ENCODE measurements around the gene CAPZA1.

- no peak for TF ChIP-seq CTCF (conservative IDR thresholded peaks at IDR 0.05 in 1 of 2, IDR thresholded peaks at IDR 0.05 in 1 of 2; ENCODE audit: extremely low read depth in 1 of 2, insufficient read depth in 1 of 2, low read depth in 1 of 2, low read length in 2 of 2)
- TF ChIP-seq EZH2 (IDR thresholded peaks at IDR 0.05; ENCODE audit: borderline replicate concordance, low read length) = no peak
Measured at GRCh38 chr1:112618721-112619517, 713 bp upstream of the CAPZA1 start, which contains the start of gene ST7L.

Measured in mammary epithelial cell (primary cell).